AG20443 (cell line): ENCODE measurements around the gene FBH1.
"Not testable (repeated sequence)": the region's sequence is repeated elsewhere in the genome, so short reads cannot be mapped to it uniquely, and the experiment has no call there.

ENCODE experiments used
- DNase-seq: peaks from one replicate; pipeline ENCODE4 v3.0.0; 2012; ENCODE audit warnings: low spot score, mixed read lengths

Gene FBH1

DNA sequence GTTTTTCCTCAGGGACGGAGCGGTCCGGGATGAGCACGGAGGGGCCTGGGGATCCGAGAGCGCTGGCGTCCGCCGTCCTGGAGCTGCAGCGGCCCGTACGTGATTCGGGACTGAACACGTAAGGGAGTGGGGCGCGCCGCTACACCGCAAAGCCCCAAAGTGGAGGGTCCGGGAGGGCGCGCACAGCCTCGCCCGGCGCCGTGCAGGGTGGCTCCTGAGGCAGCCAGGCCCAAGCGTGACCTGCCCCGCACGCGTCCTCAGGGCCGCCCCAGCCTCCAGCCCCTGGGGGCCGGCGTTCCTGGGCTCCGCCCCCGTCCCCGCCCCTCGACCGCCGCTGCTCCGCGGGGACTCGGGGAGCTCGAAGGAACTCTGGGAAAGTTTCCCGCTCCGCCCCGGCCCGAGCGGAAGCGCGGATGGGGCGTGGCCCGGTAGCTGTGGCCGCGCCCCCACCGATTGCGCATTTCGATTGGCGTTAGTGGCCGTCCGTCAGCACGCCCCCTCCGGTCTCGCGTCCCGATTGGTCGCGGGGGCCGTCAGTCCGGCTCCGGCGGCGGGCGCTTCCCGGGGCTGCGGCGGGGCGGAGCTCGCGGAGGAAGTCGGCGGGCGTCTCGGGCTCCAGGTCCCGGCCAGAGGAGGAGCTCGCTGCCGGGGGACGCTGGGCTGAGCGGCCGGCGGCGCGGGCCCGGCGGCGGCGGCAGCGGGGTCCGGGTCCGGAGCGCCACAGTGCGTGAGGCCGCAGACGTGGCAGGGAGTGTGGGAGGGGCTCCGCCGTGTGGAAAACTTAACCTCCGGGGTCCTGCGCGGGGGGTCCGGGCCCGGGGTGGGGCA is at the start of gene FBH1, which contains the start of gene ANKRD16:
FBH1 (plus strand) TSS at position 620 of the 828 bp plus-strand sequence; CDS start at position 723, 103 bp downstream.
ANKRD16 (minus strand) TSS at position 270 of the 828 bp plus-strand sequence. CDS start 539 bp downstream, outside the sequence.
- DNase-seq: peak; percentile 99

DNA sequence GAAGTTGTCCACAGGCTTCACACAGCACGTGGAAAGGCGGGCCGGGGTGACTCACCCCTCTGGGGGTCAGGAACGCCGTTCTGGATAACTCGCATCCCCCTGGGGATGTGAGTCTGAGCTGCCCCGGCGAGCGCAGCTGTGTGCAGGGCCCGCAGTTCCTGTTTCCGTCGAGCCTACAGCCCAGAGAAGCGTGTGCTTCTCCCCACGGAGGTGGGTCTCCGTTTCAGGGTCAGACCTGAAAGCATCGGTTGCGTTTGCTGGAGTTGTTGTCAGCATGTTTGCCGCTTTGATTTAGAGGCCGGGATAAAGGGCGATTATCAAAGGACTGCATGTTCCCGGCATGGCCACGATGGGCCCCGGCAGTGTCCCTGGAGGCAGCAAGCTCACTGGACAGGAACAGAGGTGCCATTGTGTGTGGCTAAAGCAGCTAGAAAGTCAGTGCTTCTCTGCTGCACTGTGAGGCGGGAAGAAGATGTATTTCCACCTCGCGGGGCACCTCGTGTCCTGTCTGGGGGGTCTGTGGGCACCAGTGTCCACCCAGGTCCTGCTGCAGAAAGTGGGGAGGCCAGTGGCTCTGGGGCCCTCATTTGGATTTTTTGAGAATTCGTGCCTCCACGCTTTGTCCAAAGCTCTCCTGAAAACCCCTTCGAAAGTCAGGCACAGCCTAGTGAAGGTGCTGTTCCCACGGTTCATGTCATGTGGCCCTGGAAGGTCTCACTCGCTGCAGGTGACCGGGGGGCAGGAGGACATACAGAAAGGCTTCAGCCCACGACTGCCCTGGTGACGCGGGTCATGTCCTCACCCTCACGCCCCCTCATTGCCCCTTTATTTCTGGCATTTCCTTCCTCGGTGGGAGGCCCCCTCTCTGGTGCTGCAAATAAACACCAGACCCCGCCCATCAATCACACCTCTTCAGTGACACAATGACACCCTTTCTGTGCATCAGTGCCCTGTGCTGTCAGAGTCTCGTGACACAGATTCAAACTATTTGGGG is 49.4 kb upstream of the FBH1 start:
- no peak for DNase-seq

DNA sequence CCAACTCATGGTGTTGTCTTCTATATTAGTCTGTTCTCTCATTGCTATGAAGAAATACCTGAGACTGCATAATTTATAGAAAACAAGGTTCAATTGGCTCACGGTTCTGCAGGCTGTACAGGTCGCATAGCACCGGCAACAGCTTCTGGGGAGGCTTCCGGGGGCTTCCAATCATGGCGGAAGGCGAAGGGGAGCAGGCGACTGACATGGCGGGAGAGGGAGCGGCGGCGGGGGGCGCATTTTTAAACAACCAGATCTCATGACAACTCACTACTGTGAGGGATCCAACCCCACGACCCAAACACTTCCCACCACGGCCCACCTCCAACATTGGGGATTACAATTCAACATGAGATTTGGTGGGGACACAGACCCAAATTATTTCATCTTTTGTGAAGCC is 48.1 kb upstream of the FBH1 start:
- DNase-seq: no peak

GRCh38 chr10:5843686-5844344 is 46.2 kb upstream of the FBH1 start:
- DNase-seq: no peak

GRCh38 chr10:5844345-5845055 is 45.5 kb upstream of the FBH1 start:
- DNase-seq: peak; percentile 53

- DNase-seq: not testable (repeated sequence)
Measured at GRCh38 chr10:5846667-5847066, 43.4 kb upstream of the FBH1 start.

DNA sequence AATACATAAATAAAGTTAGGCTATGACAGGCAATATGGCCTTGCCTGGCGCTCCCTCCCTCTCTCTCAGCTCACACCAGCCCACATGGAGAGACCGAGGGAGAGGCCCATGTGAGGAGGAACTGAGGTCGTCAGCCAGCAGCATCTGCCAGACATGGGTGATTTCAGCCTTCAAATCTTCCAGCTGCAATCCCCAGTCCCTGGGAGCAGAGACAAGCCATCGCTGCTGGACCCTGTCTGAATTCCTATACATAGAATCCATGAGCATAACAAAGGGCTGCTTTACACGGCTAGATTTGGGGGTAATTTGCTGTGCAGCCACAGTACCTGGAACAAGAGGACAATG is 35.9 kb upstream of the FBH1 start:
- DNase-seq: no peak

GRCh38 chr10:5855979-5856700 is 33.9 kb upstream of the FBH1 start:
- no peak for DNase-seq

GRCh38 chr10:5856701-5857004 is 33.4 kb upstream of the FBH1 start:
- DNase-seq: no peak

GRCh38 chr10:5858811-5859210 is 31.2 kb upstream of the FBH1 start:
- DNase-seq: no peak

DNA sequence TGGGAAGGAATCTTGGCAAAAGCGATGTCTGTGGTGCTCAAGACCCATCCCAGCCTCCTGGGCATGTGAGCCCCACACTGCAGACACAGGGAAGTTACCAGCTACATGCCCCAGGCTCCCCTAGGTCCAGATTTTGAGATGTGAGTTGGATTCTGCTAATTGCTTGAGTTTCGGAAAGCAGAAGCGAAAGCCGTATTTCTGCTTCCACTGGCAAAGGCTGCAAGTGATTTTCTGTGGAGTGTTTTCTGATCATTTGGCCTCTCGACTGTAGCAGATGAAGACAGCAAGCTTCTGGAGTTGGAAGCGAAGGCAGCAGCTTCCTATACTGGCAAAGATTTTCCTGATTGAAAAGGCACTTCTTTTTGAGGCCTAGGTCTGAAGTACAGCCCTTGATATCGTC is 30.0 kb upstream of the FBH1 start:
- DNase-seq: no peak

- no peak for DNase-seq
Measured at GRCh38 chr10:5862360-5862961, 27.6 kb upstream of the FBH1 start.

GRCh38 chr10:5862981-5863685 is 26.9 kb upstream of the FBH1 start:
- DNase-seq: not testable (repeated sequence)

- not testable (repeated sequence) for DNase-seq
Measured at GRCh38 chr10:5866451-5867081, 23.5 kb upstream of the FBH1 start.

- DNase-seq: not testable (repeated sequence)
Measured at GRCh38 chr10:5867091-5867615, 22.9 kb upstream of the FBH1 start.

GRCh38 chr10:5868383-5868782 is 21.7 kb upstream of the FBH1 start:
- DNase-seq: not testable (repeated sequence)

DNA sequence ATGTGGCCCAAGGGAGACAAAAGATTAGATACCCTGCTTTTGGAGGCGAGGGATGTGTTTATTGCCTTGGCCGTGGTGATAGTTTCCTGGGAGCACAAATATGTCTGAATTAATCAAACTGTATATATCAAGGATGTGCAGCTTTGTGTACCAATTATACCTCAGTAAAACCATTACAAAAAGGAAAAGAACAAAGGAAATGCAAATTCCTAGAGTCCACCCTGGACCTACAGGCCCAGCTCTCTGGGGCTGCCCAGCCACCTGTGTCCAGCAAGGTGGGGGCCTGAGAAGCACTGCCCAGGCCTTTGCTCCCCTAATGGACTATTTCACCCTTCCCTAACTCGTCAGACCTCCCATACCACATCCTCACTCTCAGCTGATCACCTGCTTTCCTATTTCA is 20.9 kb upstream of the FBH1 start:
- no peak for DNase-seq

DNA sequence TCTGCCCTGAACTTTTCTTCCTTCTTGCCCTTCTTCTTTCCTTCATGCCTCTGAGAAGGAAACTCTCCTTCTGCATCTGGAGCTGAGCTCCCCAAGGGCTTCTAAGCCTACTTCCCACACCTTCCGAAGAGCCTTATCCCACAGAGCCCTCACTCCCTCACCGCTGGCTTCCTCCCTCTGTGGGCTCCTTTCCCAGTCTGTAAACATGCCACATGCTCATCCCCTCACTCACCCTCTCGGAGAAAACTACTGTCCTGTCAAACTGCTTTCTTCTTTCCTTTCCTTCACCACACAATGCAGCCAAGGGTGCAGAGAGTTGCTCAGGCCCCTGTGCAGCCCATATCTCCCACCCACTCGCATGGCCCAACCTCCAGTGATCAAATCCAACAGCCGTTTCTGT is 18.4 kb upstream of the FBH1 start:
- no peak for DNase-seq

- peak; percentile 82 for DNase-seq
Measured at GRCh38 chr10:5873515-5873995, 16.5 kb upstream of the FBH1 start.
